CD4-positive, alpha-beta T cell treated with Interleukin-6 for 4 hours (primary cell): ENCODE measurements around the gene ZNF366.

ENCODE experiments used
- DNase-seq: peaks from one replicate; pipeline ENCODE4 v3.0.0-alpha.2; 2020; ENCODE audit warnings: mixed read lengths

Gene ZNF366

GRCh38 chr5:72488756-72489155 lies 18.5 kb downstream of the ZNF366 start:
- no peak for DNase-seq

GRCh38 chr5:72487177-72487576 lies 20.0 kb downstream of the ZNF366 start:
- no peak for DNase-seq

GRCh38 chr5:72486371-72486770 lies 20.8 kb downstream of the ZNF366 start:
- DNase-seq, result no peak

GRCh38 chr5:72485430-72485974 lies 21.7 kb downstream of the ZNF366 start:
- DNase-seq, result no peak

GRCh38 chr5:72482046-72482445 lies 25.2 kb downstream of the ZNF366 start:
- DNase-seq, result no peak

GRCh38 chr5:72480841-72481240 lies 26.4 kb downstream of the ZNF366 start:
- DNase-seq, result no peak

- no peak for DNase-seq
Measured at GRCh38 chr5:72479921-72480320, 27.3 kb downstream of the ZNF366 start.

- no peak for DNase-seq
Measured at GRCh38 chr5:72478684-72479083, 28.5 kb downstream of the ZNF366 start.

- no peak for DNase-seq
Measured at GRCh38 chr5:72478276-72478675, 28.9 kb downstream of the ZNF366 start.

GRCh38 chr5:72477644-72478043 lies 29.6 kb downstream of the ZNF366 start:
- DNase-seq, result no peak

GRCh38 chr5:72477176-72477575 lies 30.0 kb downstream of the ZNF366 start:
- no peak for DNase-seq

GRCh38 chr5:72476721-72477120 lies 30.5 kb downstream of the ZNF366 start:
- DNase-seq, result no peak

GRCh38 chr5:72476275-72476674 lies 30.9 kb downstream of the ZNF366 start:
- no peak for DNase-seq

- no peak for DNase-seq
Measured at GRCh38 chr5:72474516-72474915, 32.7 kb downstream of the ZNF366 start.

- no peak for DNase-seq
Measured at GRCh38 chr5:72474046-72474500, 33.1 kb downstream of the ZNF366 start.

GRCh38 chr5:72472666-72473422 lies 34.4 kb downstream of the ZNF366 start:
- DNase-seq, result no peak

- no peak for DNase-seq
Measured at GRCh38 chr5:72472031-72472430, 35.2 kb downstream of the ZNF366 start.

GRCh38 chr5:72470826-72471225 lies 36.4 kb downstream of the ZNF366 start:
- no peak for DNase-seq

GRCh38 chr5:72468606-72469005 lies 38.6 kb downstream of the ZNF366 start:
- no peak for DNase-seq

GRCh38 chr5:72468024-72468423 lies 39.2 kb downstream of the ZNF366 start:
- DNase-seq, result no peak

- no peak for DNase-seq
Measured at GRCh38 chr5:72467461-72467860, 39.7 kb downstream of the ZNF366 start.

- no peak for DNase-seq
Measured at GRCh38 chr5:72465601-72466563, 41.3 kb downstream of the ZNF366 start.

- DNase-seq, result no peak
Measured at GRCh38 chr5:72465066-72465465, 42.1 kb downstream of the ZNF366 start.

GRCh38 chr5:72464071-72464470 lies 43.1 kb downstream of the ZNF366 start:
- no peak for DNase-seq
